Measurements from ENCODE around the gene ADAMTS14.

The ADAMTS14 gene

DNA sequence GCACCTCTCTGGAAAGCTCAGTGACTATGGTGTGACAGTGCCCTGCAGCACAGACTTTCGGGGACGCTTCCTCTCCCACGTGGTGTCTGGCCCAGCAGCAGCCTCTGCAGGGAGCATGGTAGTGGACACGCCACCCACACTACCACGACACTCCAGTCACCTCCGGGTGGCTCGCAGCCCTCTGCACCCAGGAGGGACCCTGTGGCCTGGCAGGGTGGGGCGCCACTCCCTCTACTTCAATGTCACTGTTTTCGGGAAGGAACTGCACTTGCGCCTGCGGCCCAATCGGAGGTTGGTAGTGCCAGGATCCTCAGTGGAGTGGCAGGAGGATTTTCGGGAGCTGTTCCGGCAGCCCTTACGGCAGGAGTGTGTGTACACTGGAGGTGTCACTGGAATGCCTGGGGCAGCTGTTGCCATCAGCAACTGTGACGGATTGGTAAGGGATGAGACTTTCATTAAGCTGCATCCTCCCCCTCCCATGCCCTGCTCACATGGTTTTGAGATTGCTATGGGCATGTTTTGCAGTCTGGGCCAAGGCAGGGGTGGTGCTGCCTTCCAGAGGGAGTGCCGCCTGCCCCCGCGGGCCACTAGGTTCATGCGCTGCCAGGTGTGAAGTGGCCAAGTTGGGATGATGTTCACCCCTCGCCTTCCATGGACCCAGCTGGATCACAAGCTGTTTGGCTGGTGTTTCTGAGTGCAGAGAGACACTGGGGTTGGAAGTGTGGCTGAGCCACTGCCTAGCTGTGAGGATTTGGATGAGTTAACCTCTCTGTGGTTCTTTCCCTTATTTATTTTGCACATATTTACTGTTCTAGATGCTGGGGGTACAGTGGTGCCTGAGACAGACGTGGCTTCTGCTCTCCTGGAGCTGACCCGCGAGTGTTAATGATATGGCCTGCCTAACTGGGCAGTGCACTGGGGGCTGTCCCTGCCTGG, 2.5 kb downstream of the ADAMTS14 start:
- no peak for DNase-seq (ENCODE audit: low read depth)

DNA sequence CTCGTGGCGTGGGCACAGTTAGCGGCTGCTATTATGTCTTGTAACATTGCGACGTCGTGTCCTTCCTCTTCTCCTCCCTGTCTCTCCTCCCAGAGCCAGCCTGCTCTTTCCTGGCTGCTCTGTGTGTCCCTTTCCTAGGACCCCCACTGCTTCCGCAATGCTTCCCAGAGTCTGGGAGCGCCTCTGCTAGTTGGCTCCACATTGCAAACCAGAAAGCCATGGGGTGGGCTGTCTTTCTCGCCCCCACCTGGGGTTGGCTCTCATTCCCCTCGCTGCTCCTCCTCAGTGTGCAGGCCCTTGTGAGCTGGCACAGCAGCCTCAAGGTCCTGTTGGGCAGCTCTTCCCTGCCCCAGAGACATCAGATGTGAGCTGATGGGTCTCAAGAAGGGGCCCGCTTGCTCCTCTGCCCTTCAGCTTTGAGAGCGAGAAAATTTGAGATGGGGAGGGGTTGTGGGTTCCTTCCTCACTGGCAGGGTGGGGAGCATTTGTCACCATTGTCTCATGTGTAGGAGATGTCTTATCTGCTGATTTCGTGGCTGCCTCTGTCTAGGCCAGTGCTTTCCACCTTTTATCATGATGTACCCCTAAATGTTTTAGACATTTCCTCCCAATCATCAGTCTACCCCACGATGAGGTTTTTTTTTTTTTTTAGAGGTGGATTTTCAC, 3.3 kb downstream of the ADAMTS14 start:
- no peak for DNase-seq (ENCODE audit: low read depth)

DNA sequence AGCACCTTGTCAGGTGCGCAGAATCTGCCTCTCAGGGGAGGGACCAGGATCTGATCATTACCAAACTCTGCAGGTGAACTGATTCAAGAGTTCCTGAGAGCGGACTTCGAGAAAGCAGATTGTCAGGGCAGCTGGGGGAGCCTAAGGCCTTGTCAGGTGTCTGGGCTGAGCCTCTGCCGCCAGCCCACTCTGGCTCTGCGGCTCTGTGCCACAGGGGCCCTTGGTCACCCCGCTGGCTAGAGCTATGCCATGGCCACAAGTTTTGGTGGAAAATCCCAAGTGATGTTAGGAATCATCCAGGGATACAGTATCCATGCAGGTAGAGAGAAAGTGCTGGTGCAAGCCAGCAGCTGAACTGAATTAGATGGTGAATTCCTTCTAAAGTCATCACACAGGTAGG, 4.2 kb downstream of the ADAMTS14 start:
- no peak for DNase-seq (ENCODE audit: low read depth)

DNA sequence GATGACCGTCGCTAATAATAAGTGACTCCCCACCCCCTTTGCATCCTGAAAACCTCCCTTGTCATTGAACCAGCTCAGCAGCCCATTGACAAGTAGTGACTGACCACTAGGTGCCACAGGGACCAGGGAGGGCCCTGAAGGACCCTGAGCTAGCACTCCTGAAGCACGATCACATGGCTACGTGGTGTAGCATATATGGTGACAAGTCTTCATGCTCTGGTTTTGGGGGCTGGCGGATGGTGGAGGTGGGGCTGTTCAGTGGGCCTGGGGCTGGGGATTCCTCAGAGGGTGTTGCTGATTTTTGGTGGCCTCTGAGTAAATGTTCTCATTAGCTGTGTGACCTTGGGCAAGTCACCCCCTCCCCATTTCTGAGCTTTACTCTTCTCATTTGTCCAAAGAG, 4.7 kb downstream of the ADAMTS14 start:
- no peak for DNase-seq (ENCODE audit: low read depth)

DNA sequence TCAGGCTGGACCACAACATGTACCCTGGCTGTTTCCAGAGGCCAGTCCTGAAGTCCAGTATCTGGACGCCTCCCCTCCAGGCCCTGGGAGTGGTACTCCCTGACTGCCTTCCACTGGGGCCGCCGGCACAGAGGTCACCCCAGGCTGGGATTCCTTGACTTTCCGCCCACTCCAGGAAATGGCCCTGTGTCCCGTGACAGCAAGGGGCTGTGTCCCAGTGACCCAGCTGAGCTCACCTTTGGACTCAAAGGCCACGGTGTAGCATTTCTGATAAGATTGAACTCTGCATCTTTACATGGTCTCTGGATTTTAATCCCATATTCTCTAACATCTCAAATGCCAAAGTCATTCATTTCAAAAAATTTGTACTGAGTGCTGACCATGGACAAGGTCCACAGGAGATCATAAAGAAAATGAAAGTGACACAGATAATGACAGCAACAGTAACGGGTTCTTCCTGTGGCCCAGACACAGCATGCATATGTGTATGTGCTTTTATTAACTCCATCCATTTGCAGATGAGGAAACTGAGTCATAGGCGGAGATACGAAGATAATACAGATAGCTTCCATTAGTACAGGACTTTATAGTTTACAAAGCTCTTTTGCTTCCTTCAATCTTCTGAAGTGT, 5.4 kb downstream of the ADAMTS14 start:
- DNase-seq (ENCODE audit: low read depth), result no peak

DNA sequence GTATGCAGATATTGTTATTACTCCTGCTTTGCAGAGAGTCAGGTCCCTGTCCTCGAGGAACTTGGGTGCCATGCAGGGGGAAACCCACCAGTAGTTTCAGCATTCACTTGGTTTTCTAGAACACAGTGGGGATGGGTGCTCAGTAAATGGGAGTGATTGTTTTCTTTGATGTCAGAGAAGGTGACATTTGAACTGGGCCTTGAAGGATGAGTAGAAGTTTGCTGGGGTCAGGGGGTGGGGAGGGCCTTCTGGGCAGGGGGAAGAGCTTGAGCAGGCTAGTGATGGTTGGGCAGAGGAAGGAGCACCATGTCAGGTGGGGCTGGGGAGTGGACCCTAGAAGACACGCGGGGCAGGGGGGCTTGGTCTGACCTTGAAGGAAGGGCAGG, 5.9 kb downstream of the ADAMTS14 start:
- no peak for DNase-seq (ENCODE audit: low read depth)

DNA sequence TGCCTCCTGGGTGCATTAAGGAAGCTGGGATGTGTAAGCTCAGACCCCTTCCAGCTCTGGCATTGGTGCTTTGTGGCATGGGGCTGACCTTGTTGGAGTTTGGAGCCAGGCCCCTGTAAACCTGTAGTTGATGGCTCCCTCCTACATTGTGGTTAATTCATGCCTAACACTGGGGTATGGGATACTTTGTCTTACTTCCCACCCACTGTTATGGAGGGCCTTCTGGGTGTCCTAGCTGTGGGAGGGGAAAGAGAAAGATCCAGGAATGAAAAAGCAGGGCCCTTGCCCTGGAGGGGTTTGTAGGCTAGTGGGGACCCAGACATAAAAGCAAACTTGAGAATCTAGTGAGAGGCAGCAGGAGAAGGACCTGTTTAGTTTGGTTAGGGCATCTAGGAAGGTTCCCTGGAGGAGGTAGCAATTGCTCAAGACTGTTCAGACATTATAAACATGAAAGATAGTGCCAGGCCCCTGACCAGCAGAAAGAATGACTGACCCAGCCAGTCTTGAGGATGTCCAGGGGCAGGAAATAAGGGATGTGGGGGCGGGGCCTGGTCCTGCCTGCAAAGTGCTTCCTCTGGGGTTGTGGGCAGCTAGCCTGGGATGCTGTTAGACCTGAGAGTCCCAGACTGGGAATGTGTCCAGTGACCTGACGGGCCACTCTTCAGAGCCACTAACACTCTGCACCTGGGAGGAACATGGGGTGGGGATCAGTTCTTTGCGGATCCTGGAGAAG, 6.6 kb downstream of the ADAMTS14 start:
- DNase-seq (ENCODE audit: low read depth), result no peak

DNA sequence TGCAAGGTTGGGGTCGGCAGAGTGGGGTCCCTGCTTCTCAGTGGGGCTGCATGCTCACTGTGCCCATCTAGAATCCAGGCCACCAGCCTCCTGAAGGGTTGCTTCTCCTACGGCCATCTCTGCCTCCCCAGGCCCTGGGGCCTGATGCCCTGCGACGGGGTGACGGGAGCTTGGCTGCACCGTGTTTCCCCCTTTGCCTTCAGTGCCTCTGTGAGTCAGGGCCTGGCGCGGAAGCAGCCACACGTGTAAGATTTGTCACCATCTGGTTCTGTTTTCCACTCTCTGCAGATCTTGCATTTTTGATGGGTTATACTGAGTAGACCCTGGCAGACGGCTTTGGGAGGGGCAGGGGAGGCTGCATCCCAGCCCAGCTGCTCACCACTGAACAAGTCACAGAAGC, 7.2 kb downstream of the ADAMTS14 start:
- DNase-seq (ENCODE audit: low read depth), result no peak

DNA sequence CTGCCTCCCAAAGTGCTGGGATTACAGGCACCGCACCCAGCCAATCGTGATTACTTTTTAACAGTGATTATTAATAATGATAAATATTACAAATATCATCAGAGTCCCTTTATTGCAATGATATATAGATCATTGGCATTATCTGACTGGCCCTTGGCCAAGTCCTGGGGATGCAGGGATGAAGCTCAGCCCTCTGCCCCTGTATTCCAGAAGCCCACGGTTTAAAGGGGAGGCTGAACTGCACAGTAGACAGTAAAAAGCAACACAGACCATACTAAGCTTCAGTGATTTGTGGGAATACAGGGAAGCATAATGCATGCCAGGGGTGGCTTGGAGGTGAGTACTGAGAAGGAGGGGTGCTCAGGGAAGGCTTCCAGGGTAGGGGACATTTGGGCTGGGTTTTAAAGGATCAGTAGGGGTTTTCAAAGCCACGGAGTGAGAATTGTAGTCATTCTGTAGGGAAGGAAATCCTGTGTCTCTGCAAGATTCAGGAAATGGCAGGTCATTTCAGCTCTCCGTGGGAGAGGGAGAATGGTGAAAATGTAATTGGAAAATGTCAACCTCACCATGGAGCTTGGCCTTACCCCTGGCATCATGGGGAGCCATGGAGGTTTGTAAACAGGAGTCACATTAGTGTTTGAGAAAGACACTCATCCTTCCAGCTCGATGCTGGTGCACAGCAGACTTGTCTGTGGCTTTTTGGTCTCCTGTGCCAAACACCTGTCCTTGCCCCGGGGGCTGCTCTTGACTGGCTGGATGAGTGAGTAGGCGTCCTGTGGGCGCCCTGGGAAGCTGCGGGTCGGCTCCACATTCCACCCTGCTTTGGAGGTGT, 8.8 kb downstream of the ADAMTS14 start:
- DNase-seq (ENCODE audit: low read depth), result no peak

DNA sequence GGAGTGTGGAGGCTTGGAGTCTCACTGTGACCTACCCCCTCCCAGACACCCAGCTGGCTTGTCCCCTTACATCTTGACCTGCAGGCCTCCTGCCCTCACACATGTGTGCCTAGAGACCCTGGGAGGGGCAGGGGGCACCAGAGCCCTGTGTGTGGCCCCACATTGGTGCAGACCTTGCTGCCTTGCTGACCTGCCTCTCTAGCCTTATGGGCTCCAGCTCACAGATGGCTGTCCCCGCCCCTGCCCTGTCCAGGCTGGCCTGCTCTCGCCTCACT, 9.4 kb downstream of the ADAMTS14 start:
- no peak for DNase-seq (ENCODE audit: low read depth)

DNA sequence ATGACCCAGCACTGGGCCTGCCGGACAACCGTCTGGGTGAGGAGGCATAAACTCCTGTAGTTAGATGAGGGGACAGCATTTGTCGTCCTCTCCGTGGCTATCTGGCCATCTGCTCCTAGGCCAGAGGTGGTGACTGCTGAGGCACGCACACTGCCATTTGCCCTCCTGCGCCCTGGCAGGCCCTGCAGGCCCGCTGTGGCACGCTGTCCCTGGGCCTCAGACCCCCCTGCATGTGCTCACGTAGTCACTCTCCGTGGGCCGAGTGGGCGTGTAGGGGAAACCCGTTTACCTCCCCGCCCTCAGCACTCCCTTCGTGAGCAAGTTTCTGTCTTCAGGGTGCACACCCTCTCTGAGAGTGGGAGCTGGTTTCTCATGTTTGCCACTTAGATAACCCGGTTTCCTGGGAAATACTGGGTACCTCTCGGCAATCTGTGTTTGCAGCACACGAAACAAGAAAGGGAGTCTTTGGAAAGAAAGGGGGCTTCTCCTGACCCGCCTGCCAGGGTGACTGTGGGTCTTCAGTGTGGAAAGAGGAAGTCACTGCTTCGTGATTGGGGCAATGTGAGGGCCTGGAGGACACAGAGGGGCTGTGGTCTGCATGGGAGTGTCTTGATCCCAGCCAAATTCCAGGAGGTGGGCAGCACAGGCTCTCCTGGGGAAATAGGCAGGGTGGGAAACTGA, 10.8 kb downstream of the ADAMTS14 start:
- no peak for DNase-seq (ENCODE audit: low read depth)

DNA sequence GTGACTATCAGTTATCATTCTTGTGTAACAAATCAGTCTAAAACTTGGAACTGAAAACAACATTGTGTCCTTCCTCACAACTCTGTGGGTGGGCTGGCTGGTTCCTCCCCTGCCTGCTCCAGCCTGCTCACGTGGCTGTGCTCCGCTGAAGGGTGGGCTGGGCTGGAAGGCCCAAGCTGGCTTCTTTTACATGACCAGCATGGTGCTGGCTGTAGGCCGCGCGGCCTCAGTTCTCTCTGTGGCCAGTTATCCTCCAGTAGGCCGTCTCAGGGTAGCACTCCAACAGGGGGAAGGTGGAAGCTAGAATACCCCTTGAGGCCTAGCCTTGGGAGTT, 11.3 kb downstream of the ADAMTS14 start:
- no peak for DNase-seq (ENCODE audit: low read depth)

DNA sequence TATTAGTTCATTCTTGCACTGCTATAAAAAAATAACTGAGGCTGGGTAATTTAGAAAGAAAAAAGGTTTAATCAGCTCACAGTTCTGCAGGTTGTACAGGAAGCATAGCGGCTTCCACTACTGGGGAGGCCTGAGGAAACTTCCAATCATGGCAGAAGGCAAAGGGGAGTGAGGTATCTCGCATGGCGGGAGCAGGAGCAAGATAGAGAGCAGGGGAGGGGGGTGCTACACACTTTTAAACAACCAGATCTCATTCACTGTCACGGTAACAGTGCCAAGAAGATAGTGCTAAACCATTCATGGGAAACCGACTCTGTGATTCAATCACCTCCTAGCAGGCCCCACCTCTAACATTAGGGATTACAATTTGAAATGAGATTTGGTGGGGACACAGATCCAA, 11.6 kb downstream of the ADAMTS14 start:
- no peak for DNase-seq (ENCODE audit: low read depth)

DNA sequence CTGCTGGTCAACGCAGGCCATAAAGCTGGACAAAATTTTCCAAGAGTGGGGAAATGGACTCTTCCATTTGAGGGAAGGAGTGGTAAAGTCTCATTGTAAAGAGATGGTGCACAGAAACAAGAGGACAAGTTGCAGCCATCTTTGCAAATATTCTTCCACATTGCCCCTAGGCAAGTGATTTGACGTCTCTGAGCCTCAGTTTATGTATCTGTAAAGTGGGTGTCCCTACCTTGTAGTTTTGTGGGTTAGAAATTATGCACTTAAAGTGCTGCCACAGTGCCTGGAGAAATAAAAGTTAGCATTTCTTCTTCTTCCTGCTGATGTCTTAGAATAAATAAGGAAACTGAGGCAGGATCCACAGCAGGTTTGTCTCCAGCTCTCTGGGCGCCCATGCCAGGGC, 12.1 kb downstream of the ADAMTS14 start:
- DNase-seq (ENCODE audit: low read depth), result no peak

DNA sequence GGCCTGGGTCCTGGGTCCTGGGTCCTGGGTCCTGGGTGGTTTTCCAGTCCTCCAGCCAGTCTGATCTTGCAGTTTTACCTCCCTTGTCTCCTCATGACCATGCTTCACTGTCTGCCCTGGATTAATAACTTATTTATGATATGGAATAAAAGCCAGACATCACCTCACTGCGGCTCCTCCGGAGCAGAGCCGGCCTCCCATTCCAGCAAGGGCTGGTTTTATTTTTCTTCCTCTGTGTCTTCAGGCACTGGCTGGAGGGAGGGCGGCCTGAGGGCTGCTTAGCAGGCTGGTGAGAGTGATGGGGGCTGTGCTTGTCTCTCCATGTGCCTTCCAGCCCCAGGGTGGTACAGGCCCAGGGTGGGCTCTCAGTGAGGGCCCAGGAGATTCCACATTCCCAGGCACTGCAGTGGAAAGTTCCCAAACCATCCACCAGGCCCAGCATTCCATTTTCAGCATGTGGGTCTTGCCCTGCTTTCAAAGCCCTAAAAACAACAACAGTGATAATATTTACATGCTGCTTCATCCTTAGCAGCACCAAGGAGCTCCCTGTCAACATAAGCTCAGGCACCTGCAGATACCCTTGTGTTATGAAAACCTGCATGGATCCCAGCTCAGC, 12.6 kb downstream of the ADAMTS14 start:
- no peak for DNase-seq (ENCODE audit: low read depth)

DNA sequence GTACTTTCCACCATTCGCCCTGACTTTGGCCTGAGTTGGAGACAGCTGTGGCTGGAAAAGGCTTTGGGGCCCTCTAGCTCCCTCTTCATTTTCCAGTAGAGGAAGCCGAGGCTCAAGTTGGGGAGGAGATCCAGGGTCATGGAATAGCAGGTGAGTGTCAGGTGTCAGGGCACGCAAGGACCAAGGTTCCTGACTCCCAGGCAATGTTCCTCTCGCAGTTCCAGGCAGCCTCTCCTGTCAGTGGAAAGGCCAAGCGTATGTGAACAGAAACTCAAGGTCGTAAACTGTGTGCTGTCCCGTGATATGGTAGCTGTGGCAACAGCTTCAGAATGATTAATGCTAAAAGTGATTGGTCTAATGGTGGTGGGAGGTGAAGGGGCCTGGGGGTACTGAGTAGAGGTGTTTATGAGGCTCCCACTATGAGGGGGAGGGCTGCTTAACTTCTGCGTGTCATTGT, 13.2 kb downstream of the ADAMTS14 start:
- no peak for DNase-seq (ENCODE audit: low read depth)

DNA sequence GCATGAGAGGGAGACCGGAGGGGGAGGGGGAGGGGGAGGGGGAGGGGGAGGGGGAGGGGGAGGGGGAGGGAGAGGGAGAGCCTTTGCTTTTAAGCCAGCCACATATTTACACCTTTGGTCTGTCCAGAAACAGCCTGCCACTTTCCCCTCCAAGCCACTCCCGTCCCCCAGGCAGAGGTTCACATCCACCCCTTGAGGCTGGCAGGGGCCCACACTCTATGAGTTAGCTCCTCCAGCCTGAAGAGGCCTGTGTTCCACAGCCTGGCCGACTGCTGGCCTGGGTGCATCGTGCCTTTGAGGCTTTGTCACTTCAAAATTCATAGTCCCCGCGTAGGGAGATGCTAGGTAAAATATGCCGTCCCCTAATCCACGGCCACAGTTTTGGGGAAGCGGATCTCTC, 16.5 kb downstream of the ADAMTS14 start:
- no peak for DNase-seq (ENCODE audit: low read depth)

DNA sequence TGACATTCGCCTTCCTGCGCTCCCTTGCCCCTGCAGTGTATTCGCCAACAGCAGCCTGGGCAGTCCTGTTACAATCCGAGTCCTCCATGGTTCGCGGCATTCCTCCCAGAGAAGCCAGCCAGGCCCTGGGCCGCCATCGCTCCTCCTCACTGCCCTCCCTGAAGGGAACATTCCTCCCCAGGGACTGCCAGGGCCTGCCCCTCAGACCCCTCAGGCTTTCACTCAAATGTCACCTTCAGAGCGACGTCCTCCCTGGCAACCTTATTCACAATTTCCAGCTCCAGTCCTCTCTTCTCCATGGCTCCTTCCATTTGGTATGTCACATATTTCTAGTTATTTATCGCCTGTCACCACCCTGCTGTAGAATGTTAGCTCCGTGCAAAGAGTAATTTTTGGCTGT, 17.4 kb downstream of the ADAMTS14 start:
- DNase-seq (ENCODE audit: low read depth), result no peak

DNA sequence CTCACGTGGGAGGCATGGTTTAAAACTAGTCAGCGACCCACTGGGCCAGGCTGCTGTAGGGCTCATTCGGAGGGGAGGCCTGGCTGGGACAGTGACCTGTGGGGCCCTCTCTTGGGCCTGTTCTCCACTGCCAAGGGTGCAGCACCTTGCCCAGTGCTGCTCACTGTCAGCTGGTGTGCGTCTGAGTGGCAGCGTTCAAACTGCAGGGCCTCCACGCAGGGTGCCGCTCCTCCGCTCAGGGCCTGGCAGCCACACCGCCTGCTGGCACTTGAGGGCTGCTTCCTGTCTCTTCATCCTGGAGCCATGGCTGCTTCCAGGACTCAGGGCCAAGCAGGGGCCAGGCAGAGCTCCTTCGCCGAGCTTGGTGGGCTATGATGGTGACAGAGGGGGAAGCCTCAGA, 18.3 kb downstream of the ADAMTS14 start:
- DNase-seq (ENCODE audit: low read depth), result no peak

DNA sequence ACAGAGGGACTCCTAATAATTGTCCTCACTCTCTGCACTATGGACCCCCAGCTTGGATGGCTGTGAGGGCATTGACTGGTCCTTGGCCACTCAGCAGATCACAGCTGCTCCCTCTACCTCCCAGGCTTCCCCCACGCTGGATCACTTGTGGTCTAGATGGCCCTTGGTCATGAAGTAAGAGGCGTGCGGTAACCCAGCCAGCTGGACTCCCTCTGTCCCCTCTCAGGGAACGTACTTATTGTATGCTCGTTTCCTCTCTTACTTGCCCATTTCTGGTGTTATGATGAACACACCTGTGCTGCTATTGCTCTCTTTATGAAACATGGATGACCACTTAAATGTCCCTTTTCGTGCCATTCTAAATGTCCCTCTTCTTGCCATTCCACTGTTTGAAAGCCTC, 19.3 kb downstream of the ADAMTS14 start:
- DNase-seq (ENCODE audit: low read depth), result no peak

Measured in activated T-cell treated with anti-CD3 and anti-CD28 coated beads for 24 hours (primary cell).